IMR-90 (cell line): Measurements from ENCODE around the gene ADCK2. TPM values are rescaled to one million over a fixed set of nuclear protein-coding genes. Genes with fewer than 3 reads are reported as not detected.

Experiments used
- ATAC-seq: fragments of 200-7000 bp; cut with Tn5 transposase; 2 replicates; pipeline ENCODE4 v1.9.1; 2020; ENCODE audit warnings: low read depth, mild to moderate bottlenecking, moderate library complexity
- BruUV-seq: library from RNA; stranded (reverse); fragments of 400-500 nt; replicated peaks from 2 replicates; lab custom pipeline; 2021; lab: Mats Ljungman, UMichigan
- CTCF ChIA-PET: fragments of 300-600 bp; formaldehyde crosslinking; extraction: SDS; loops from one replicate; lab custom pipeline; 2021; ENCODE audit warnings: antibody characterized with exemption; lab: Yijun Ruan, JAX
- POLR2A ChIA-PET: fragments of 300-600 bp; sonication (Branson Sonifier 250); formaldehyde crosslinking; loops from one replicate; lab custom pipeline; 2022; ENCODE audit warnings: antibody characterized with exemption; ENCODE audit not compliant: unreplicated experiment; lab: Charles Lee
- DNase-seq: peaks from one replicate; pipeline ENCODE4 v3.0.0; 2013
- H2AFZ ChIP-seq: replicated peaks from 2 replicates; pipeline ENCODE3; 2013; ENCODE audit warnings: low read length, mild to moderate bottlenecking; ENCODE audit not compliant: poor library complexity
- H2AK5ac ChIP-seq: 2 replicates; pipeline ENCODE4 v1.6.1; 2013; ENCODE audit warnings: low read depth, low read length, inconsistent platforms
- H2AK9ac ChIP-seq: replicated peaks from 2 replicates; pipeline ENCODE3; 2013; ENCODE audit warnings: mild to moderate bottlenecking, low read depth, low read length, moderate library complexity; ENCODE audit not compliant: poor library complexity
- H2BK120ac ChIP-seq: 2 replicates; pipeline ENCODE4 v1.6.1; 2013; ENCODE audit warnings: low read depth, low read length, inconsistent platforms
- H2BK15ac ChIP-seq: 3 replicates; pipeline ENCODE4 v1.6.1; 2013; ENCODE audit warnings: low read depth, low read length, inconsistent platforms
- H2BK20ac ChIP-seq: 2 replicates; pipeline ENCODE4 v1.6.1; 2013; ENCODE audit warnings: low read depth, mild to moderate bottlenecking, inconsistent platforms, low read length, moderate library complexity
- H2BK5ac ChIP-seq: 2 replicates; pipeline ENCODE4 v1.6.1; 2013; ENCODE audit warnings: mild to moderate bottlenecking, low read depth, low read length, inconsistent platforms; ENCODE audit not compliant: poor library complexity, severe bottlenecking
- H3K14ac ChIP-seq: replicated peaks from 2 replicates; pipeline ENCODE4 v1.6.1; 2013; ENCODE audit warnings: low read depth, low read length, inconsistent platforms
- H3K18ac ChIP-seq: 2 replicates; pipeline ENCODE4 v1.6.1; 2013; ENCODE audit warnings: low read depth, low read length, control low read depth
- H3K23ac ChIP-seq: 2 replicates; pipeline ENCODE4 v1.6.1; 2013; ENCODE audit warnings: low read depth, low read length, inconsistent platforms
- H3K27ac ChIP-seq: 2 replicates; pipeline ENCODE4 v1.5.1; 2013; ENCODE audit warnings: mild to moderate bottlenecking, control low read depth, low read length; ENCODE audit not compliant: insufficient read depth
- H3K27me3 ChIP-seq: 2 replicates; pipeline ENCODE4 v1.6.1; 2013; ENCODE audit warnings: low read length; ENCODE audit not compliant: control insufficient read depth, insufficient read depth
- H3K36me3 ChIP-seq: 2 replicates; pipeline ENCODE4 v1.6.1; 2013; ENCODE audit warnings: low read length, mixed read lengths; ENCODE audit not compliant: control insufficient read depth, insufficient read depth
- H3K4ac ChIP-seq: 2 replicates; pipeline ENCODE4 v1.6.1; 2013; ENCODE audit warnings: low read depth, low read length, inconsistent platforms
- H3K4me1 ChIP-seq: 2 replicates; pipeline ENCODE4 v1.6.1; 2013; ENCODE audit warnings: low read length, mixed read lengths; ENCODE audit not compliant: control insufficient read depth, insufficient read depth
- H3K4me2 ChIP-seq: 2 replicates; pipeline ENCODE4 v1.6.1; 2013; ENCODE audit warnings: low read depth, mild to moderate bottlenecking, control low read depth, low read length, moderate library complexity
- H3K4me3 ChIP-seq: 2 replicates; pipeline ENCODE4 v1.5.1; 2013; ENCODE audit warnings: low read depth, mild to moderate bottlenecking, control low read depth, low read length, moderate library complexity; ENCODE audit not compliant: insufficient read depth
- H3K56ac ChIP-seq: 2 replicates; pipeline ENCODE4 v1.6.1; 2013; ENCODE audit warnings: low read length, inconsistent platforms; ENCODE audit not compliant: insufficient read depth; ENCODE audit errors: extremely low read depth
- H3K79me1 ChIP-seq, 2 experiments: 2 replicates each; pipeline ENCODE4 v1.6.1; 2013; ENCODE audit warnings: low read length in 2 of 2, inconsistent platforms in 1 of 2, low read depth in 1 of 2
- H3K9ac ChIP-seq: 2 replicates; pipeline ENCODE4 v1.6.1; 2013; ENCODE audit warnings: low read depth, low read length, control low read depth
- H3K9me1 ChIP-seq: 2 replicates; pipeline ENCODE4 v1.6.1; 2013; ENCODE audit warnings: low read length, inconsistent platforms; ENCODE audit not compliant: insufficient read depth
- H3K9me3 ChIP-seq: 2 replicates; pipeline ENCODE4 v1.6.1; 2013; ENCODE audit warnings: low read length; ENCODE audit not compliant: control insufficient read depth, insufficient read depth
- H4K20me1 ChIP-seq: 2 replicates; pipeline ENCODE4 v1.6.1; 2013; ENCODE audit warnings: low read length, inconsistent platforms; ENCODE audit not compliant: insufficient read depth
- H4K5ac ChIP-seq: 2 replicates; pipeline ENCODE4 v1.6.1; 2013; ENCODE audit warnings: mild to moderate bottlenecking, low read depth, low read length, control low read depth
- H4K8ac ChIP-seq, 2 experiments: 2 replicates each; pipeline ENCODE4 v1.6.1; 2013; ENCODE audit warnings: low read depth in 2 of 2, low read length in 2 of 2, control low read depth in 1 of 2, inconsistent platforms in 1 of 2
- H4K91ac ChIP-seq: 2 replicates; pipeline ENCODE4 v1.6.1; 2013; ENCODE audit warnings: low read depth, low read length, inconsistent platforms; ENCODE audit not compliant: insufficient read depth
- BHLHE40 ChIP-seq: fragments of 150-350 bp; IDR thresholded peaks from 2 replicates; pipeline ENCODE4 v1.6.1; 2016; ENCODE audit warnings: mild to moderate bottlenecking, low read depth, low read length
- CEBPB ChIP-seq: IDR thresholded peaks from 2 replicates; pipeline ENCODE4 v1.6.1; 2012; ENCODE audit warnings: low read depth, low read length, improper control_type of control experiment
- CHD1 ChIP-seq: IDR thresholded peaks from 2 replicates; pipeline ENCODE4 v1.6.1; 2012; ENCODE audit warnings: low read depth, low read length, improper control_type of control experiment
- CTCF ChIP-seq: conservative IDR thresholded peaks from 2 replicates; pipeline ENCODE4 v1.5.1; 2012; ENCODE audit warnings: mild to moderate bottlenecking, low read depth, low read length, improper control_type of control experiment
- ELK1 ChIP-seq: fragments of 150-350 bp; IDR thresholded peaks from 2 replicates; pipeline ENCODE4 v1.6.1; 2016; ENCODE audit warnings: low read depth, mild to moderate bottlenecking, low read length, moderate library complexity, borderline replicate concordance
- FOS ChIP-seq: fragments of 150-350 bp; IDR thresholded peaks from 2 replicates; pipeline ENCODE4 v1.6.1; 2016; ENCODE audit warnings: low read depth, low read length
- MAFK ChIP-seq: IDR thresholded peaks from 2 replicates; pipeline ENCODE4 v1.6.1; 2012; ENCODE audit warnings: low read depth, low read length, improper control_type of control experiment
- MAZ ChIP-seq: IDR thresholded peaks from 2 replicates; pipeline ENCODE4 v1.6.1; 2012; ENCODE audit warnings: low read depth, mild to moderate bottlenecking, low read length, improper control_type of control experiment, moderate library complexity, borderline replicate concordance
- MXI1 ChIP-seq: IDR thresholded peaks from 2 replicates; pipeline ENCODE4 v1.6.1; 2012; ENCODE audit warnings: low read depth, mild to moderate bottlenecking, low read length, moderate library complexity, borderline replicate concordance
- NFE2L2 ChIP-seq: fragments of 150-350 bp; IDR thresholded peaks from 2 replicates; pipeline ENCODE4 v1.6.1; 2016; ENCODE audit warnings: low read depth, mild to moderate bottlenecking, low read length
- POLR2A ChIP-seq: IDR thresholded peaks from 2 replicates; pipeline ENCODE4 v1.6.1; 2012; ENCODE audit warnings: mild to moderate bottlenecking, low read depth, low read length
- RAD21 ChIP-seq: IDR thresholded peaks from 2 replicates; pipeline ENCODE4 v1.6.1; 2012; ENCODE audit warnings: low read length, improper control_type of control experiment
- RCOR1 ChIP-seq: IDR thresholded peaks from 2 replicates; pipeline ENCODE4 v1.6.1; 2012; ENCODE audit warnings: mild to moderate bottlenecking, low read length, improper control_type of control experiment; ENCODE audit not compliant: insufficient replicate concordance
- RFX5 ChIP-seq: IDR thresholded peaks from 2 replicates; pipeline ENCODE4 v1.8.0; 2012; ENCODE audit warnings: low read depth, mild to moderate bottlenecking, low read length, moderate library complexity
- SMC3 ChIP-seq: fragments of 150-350 bp; IDR thresholded peaks from 2 replicates; pipeline ENCODE4 v1.6.1; 2016; ENCODE audit warnings: low read depth, mild to moderate bottlenecking, antibody characterized with exemption, low read length, moderate library complexity
- USF2 ChIP-seq: fragments of 150-350 bp; IDR thresholded peaks from 2 replicates; pipeline ENCODE4 v1.6.1; 2017; ENCODE audit warnings: mild to moderate bottlenecking, antibody characterized with exemption, low read length, low read depth
- WGBS, 2 experiments: methylation state at CpG; one replicate each; pipeline versions ENCODE4 v1.1.5 to v1.1.7; 2013; ENCODE audit warnings: missing lambda C conversion rate in 2 of 2; ENCODE audit not compliant: insufficient read length in 1 of 2; ENCODE audit errors: extremely low coverage in 2 of 2; 5-methylcytosine and 5-hydroxymethylcytosine counted together
- dilution Hi-C: fragments of 300-500 bp; cut with HindIII; formaldehyde crosslinking; loops from one replicate; pipeline ENCODE4 v1.14.3; 2018; ENCODE audit warnings: low sequenced_read_pairs; ENCODE audit not compliant: unreplicated experiment
- in situ Hi-C: fragments of 300-500 bp; cut with MboI; formaldehyde crosslinking; loops from 3 replicates; pipeline ENCODE4 v1.14.3; 2019; ENCODE audit warnings: low sequenced_read_pairs, inconsistent platforms, mixed read lengths
- intact Hi-C: fragments of 100-400 bp; cut with micrococcal nuclease; formaldehyde crosslinking; loops from 2 replicates; pipeline ENCODE4 v1.10.0; 2022
- polyA plus RNA-seq, 3 experiments: library from polyadenylated mRNA; depleted of rRNA; stranded (reverse); fragments of >200 nt; gene quantifications; 2 replicates each; pipeline ENCODE4 v1.2.3, GENCODE V29; 2012; ENCODE audit warnings: low replicate concordance in 1 of 3
- total RNA-seq: library from RNA; depleted of rRNA; stranded (reverse); fragments of >200 nt; gene quantifications from 2 replicates; pipeline ENCODE4 v1.2.3, GENCODE V29; 2012

Gene ADCK2
- total and polyA plus RNA-seq, 2 of the 4 experiments (the other 2 are of a cell fraction) = 7.1 to 10.0 TPM

GRCh38 chr7:140698477-140698876 lies 25.7 kb downstream of the ADCK2 start:
- H3K4me1 ChIP-seq = peaks cover 5% of the 10 kb centered on the region
- no peak overlapping the region for H4K8ac ChIP-seq
- H3K9ac ChIP-seq = no peak overlapping the region
- ChIA-PET POLR2A (no interaction called here), CTCF (interaction anchor here (0.6 kb wide), 1 partner anchor 401 kb away, joined by 3 read pairs; no protein-coding TSS in a partner anchor)
- H3K56ac ChIP-seq = no peak overlapping the region
- H4K20me1 ChIP-seq = no peaks in the 10 kb centered on the region; the same call in 1 of the 2 replicates
- H3K14ac ChIP-seq = no peak overlapping the region
- H2AK9ac ChIP-seq = peak overlapping the region; percentile 20
- H4K5ac ChIP-seq = no peak overlapping the region
- ATAC-seq = no peak
- H3K27me3 ChIP-seq = no peaks in the 10 kb centered on the region
- dilution Hi-C loops = no loop called here
- H3K36me3 ChIP-seq = peaks cover 4% of the 10 kb centered on the region
- no peak overlapping the region for H2BK20ac ChIP-seq
- intact Hi-C loops = loop anchor here (10.0 kb wide), 1 partner anchor 226 kb away; the partner anchor contains the start of gene BRAF
- H2BK5ac ChIP-seq = no peak overlapping the region
- BruUV-seq = no TSS peak
- peak overlapping the region; percentile 65; the same call in 1 of the 2 replicates for H3K23ac ChIP-seq
- in situ Hi-C loops = no loop called here
- H2BK120ac ChIP-seq = no peak overlapping the region
- H2AK5ac ChIP-seq = no peak overlapping the region
- no peak overlapping the region for H3K18ac ChIP-seq
- no peak for DNase-seq
- H3K4me3 ChIP-seq = no peak overlapping the region
- WGBS, 2 experiments = 93 to 95% methylated on average over 2 to 5 of the region's 8 CpGs
- H2AFZ ChIP-seq = no peak overlapping the region
- H3K4ac ChIP-seq = no peak overlapping the region
- TF ChIP-seq NFE2L2 = no peak
- TF ChIP-seq SMC3 = no peak
- no peak for TF ChIP-seq CHD1
- TF ChIP-seq USF2 = no peak
- TF ChIP-seq RFX5 = no peak
- TF ChIP-seq RAD21 = no peak
- no peak for TF ChIP-seq MXI1
- no peak for TF ChIP-seq FOS
- no peak for TF ChIP-seq CTCF
- no peak for TF ChIP-seq MAFK
- TF ChIP-seq CEBPB = no peak
- TF ChIP-seq RCOR1 = no peak
- no peak for TF ChIP-seq BHLHE40
- TF ChIP-seq POLR2A = no peak
- no peak for TF ChIP-seq MAZ
- TF ChIP-seq ELK1 = no peak
- peaks cover 6% of the 10 kb centered on the region; the same call in 1 of the 2 replicates for H3K9me1 ChIP-seq
- H2BK15ac ChIP-seq = no peak overlapping the region
- no peaks in the 10 kb centered on the region for H3K9me3 ChIP-seq
- H3K27ac ChIP-seq = no peak overlapping the region
- no peak overlapping the region for H3K4me2 ChIP-seq
- H3K79me1 ChIP-seq = peaks cover 15 to 44% of the 10 kb centered on the region in 2 experiments; a peak in 3 of 4 replicates
- H4K91ac ChIP-seq = no peak overlapping the region
